ENCODE measurements around the gene CERS5. TPM values are rescaled to one million over a fixed set of nuclear protein-coding genes. Genes with fewer than 3 reads are reported as not detected.

Gene CERS5
- total RNA-seq, 4 donors from 2014 or later = 15.2 to 84.2 (median 23.2) TPM

- peaks cover 0 to 57% (median 28%) of the 10 kb centered on the region in 4 donors for H3K4me1 ChIP-seq
- H3K4me3 ChIP-seq = peak overlapping the region; percentile 19 to 43 (median 38)
- H3K27me3 ChIP-seq = no peaks in the 10 kb centered on the region
- peak overlapping the region; percentile 79 to 97 (median 94) for H3K27ac ChIP-seq
- H3K36me3 ChIP-seq = peaks cover 0 to 6% (median 0%) of the 10 kb centered on the region in 3 donors
- no peaks in the 10 kb centered on the region for H3K9me3 ChIP-seq
- TF ChIP-seq POLR2A (IDR thresholded peaks at IDR 0.05) = peak; percentile 38 to 60
- peak in 2 of 6 experiments; percentile 1 to 9 for TF ChIP-seq CTCF (IDR thresholded peaks at IDR 0.05)
- peak; percentile 73 to 87 (median 81) for DNase-seq
Measured at GRCh38 chr12:50110762-50111351, 56.3 kb downstream of the CERS5 start.

GRCh38 chr12:50110127-50110761 is 56.9 kb downstream of the CERS5 start:
- no peaks in the 10 kb centered on the region for H3K36me3 ChIP-seq
- H3K4me3 ChIP-seq = peak overlapping the region in 3 of 4 donors; percentile 14 to 40 (median 37)
- H3K4me1 ChIP-seq = peaks cover 0 to 63% (median 28%) of the 10 kb centered on the region in 4 donors
- DNase-seq = peak; percentile 56 to 88 (median 87)
- no peaks in the 10 kb centered on the region for H3K9me3 ChIP-seq
- H3K27me3 ChIP-seq = no peaks in the 10 kb centered on the region
- peak overlapping the region; percentile 79 to 97 (median 94) for H3K27ac ChIP-seq
- TF ChIP-seq POLR2A (IDR thresholded peaks at IDR 0.05) = peak; percentile 26 to 71
- TF ChIP-seq CTCF (IDR thresholded peaks at IDR 0.05) = no peak

- DNase-seq = no peak
- peaks cover 0 to 63% (median 28%) of the 10 kb centered on the region in 4 donors for H3K4me1 ChIP-seq
- H3K27me3 ChIP-seq = no peaks in the 10 kb centered on the region
Measured at GRCh38 chr12:50109319-50109718, 57.9 kb downstream of the CERS5 start.

GRCh38 chr12:50107416-50108268 is 59.5 kb downstream of the CERS5 start:
- H3K9me3 ChIP-seq = no peaks in the 10 kb centered on the region
- H3K36me3 ChIP-seq = no peaks in the 10 kb centered on the region
- H3K4me1 ChIP-seq = peaks cover 4 to 59% (median 21%) of the 10 kb centered on the region in 4 donors
- peak overlapping the region in 1 of 4 donors; percentile 73 for H3K27ac ChIP-seq
- DNase-seq = no peak
- TF ChIP-seq CTCF (IDR thresholded peaks at IDR 0.05) = no peak
- no peak for TF ChIP-seq POLR2A (IDR thresholded peaks at IDR 0.05)
- no peaks in the 10 kb centered on the region for H3K27me3 ChIP-seq
- H3K4me3 ChIP-seq = no peak overlapping the region

More at GRCh38 chr12:50109319-50109718, 57.9 kb downstream of the CERS5 start:
- Histone ChIP-seq H3K9me3 (no peaks in the 10 kb centered on the region), H3K36me3 (no peaks in the 10 kb centered on the region), H3K4me3 (no peak overlapping the region), H3K27ac (peak overlapping the region; percentile 79 to 97 (median 94))
- TF ChIP-seq POLR2A (IDR thresholded peaks at IDR 0.05) (no peak), CTCF (IDR thresholded peaks at IDR 0.05) (no peak)

GRCh38 chr12:50106907-50107306 is 60.3 kb downstream of the CERS5 start:
- Histone ChIP-seq H3K4me1 (peaks cover 4 to 61% (median 21%) of the 10 kb centered on the region in 4 donors), H3K4me3 (no peak overlapping the region), H3K36me3 (no peaks in the 10 kb centered on the region), H3K27ac (peak overlapping the region in 1 of 4 donors; percentile 73), H3K9me3 (no peaks in the 10 kb centered on the region), H3K27me3 (no peaks in the 10 kb centered on the region)
- TF ChIP-seq CTCF (IDR thresholded peaks at IDR 0.05) (no peak), POLR2A (IDR thresholded peaks at IDR 0.05) (no peak)
- DNase-seq = no peak
